T-helper 1 cell treated with Interleukin-12 subunit alpha and Interleukin-12 subunit beta and Interleukin-4 antibody, amounts not matched to agents 30 μg/mL and 1 μg/mL, for 36 hours (primary cell): Measurements from ENCODE around the gene ISL2.
"Not testable (repeated sequence)": the region's sequence is repeated elsewhere in the genome, so short reads cannot be mapped to it uniquely, and the experiment has no call there.

ENCODE experiments used
- H3K27ac Mint-ChIP-seq: one replicate; pipeline ENCODE4 v1.8.0; 2021; ENCODE audit warnings: mild to moderate bottlenecking, mixed read lengths
- H3K27me3 Mint-ChIP-seq: one replicate; pipeline ENCODE4 v1.8.0; 2021; ENCODE audit warnings: low read depth, mixed read lengths
- H3K36me3 Mint-ChIP-seq: one replicate; pipeline ENCODE4 v1.8.0; 2021; ENCODE audit warnings: low read depth, mixed read lengths
- H3K4me1 Mint-ChIP-seq: one replicate; pipeline ENCODE4 v1.8.0; 2021; ENCODE audit warnings: low read depth, mixed read lengths
- H3K4me3 Mint-ChIP-seq: one replicate; pipeline ENCODE4 v1.8.0; 2021; ENCODE audit warnings: mild to moderate bottlenecking, moderate library complexity, mixed read lengths
- H3K9me3 Mint-ChIP-seq: one replicate; pipeline ENCODE4 v1.8.0; 2021; ENCODE audit warnings: mixed read lengths

Gene ISL2

DNA sequence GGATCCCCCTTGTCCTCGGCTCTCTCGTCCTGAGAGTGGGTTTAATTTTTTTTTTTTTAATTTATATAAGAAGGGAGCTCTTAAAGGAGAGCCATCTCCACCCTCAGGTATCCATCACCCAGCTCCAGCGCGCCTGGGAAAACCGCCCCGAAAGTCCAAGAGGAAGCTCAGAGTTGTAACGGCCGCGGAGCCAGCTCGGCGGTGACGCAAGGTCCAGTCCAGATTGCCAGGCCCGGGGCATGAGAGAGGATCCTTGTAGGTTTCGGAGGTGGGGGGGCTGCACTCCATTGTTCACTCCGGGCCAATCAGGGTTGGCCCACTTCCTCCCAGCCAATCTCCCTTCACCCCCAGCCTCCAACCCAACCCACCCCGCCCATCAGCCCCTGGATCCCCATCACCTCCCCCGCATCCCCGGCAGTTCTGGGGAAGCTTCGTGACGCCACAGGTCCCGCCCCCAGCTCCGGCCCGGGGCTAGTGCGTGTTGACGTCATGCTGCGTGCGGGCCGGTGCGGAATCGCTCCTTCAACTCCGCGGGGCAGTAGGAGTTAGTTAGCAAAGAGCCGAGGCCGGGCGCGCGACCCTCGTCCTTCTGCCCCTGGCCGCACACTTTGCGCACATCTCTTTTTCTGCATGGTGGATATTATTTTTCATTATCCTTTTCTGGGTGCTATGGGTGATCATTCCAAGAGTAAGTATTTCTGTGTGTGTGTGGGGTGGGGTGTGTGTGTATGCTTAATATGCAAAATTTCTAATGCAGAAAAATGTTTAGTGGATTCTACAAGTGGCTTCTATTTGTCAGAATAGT, at the start of gene ISL2:
ISL2 (plus strand) TSS at position 520 of the 805 bp plus-strand sequence; CDS start at position 631, 111 bp downstream.
- H3K36me3 Mint-ChIP-seq = peaks cover 12% of the 10 kb centered on the region
- peaks cover 52% of the 10 kb centered on the region for H3K27me3 Mint-ChIP-seq
- no peaks in the 10 kb centered on the region for H3K9me3 Mint-ChIP-seq
- H3K27ac Mint-ChIP-seq = peak within 1 kb of the TSS; percentile 83
- peak within 1 kb of the TSS; percentile 88 for H3K4me3 Mint-ChIP-seq
- H3K4me1 Mint-ChIP-seq = peaks cover 43% of the 10 kb centered on the region

DNA sequence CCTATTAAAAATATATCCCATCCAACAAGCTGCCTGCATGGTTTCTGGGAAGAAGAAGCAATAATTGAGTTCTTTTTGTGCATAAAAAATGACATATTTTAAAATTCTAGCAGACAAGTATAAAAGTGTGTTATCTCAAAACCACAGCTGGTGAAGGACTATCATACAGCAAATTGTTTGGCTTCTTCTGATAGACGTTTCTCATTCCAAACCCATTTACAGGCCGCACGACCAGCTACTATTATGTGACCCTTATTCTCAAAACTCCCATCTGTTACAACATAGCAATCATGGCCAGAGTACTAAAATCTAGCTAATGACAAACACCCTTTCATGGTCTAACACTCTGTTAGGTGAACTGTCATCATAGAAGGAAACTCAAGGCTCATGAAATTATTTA, 47.0 kb upstream of the ISL2 start:
- H3K4me1 Mint-ChIP-seq = peaks cover 20% of the 10 kb centered on the region
- H3K36me3 Mint-ChIP-seq = peaks cover 27% of the 10 kb centered on the region
- no peaks in the 10 kb centered on the region for H3K9me3 Mint-ChIP-seq
- H3K27me3 Mint-ChIP-seq = no peaks in the 10 kb centered on the region
- H3K4me3 Mint-ChIP-seq = no peak overlapping the region
- no peak overlapping the region for H3K27ac Mint-ChIP-seq

DNA sequence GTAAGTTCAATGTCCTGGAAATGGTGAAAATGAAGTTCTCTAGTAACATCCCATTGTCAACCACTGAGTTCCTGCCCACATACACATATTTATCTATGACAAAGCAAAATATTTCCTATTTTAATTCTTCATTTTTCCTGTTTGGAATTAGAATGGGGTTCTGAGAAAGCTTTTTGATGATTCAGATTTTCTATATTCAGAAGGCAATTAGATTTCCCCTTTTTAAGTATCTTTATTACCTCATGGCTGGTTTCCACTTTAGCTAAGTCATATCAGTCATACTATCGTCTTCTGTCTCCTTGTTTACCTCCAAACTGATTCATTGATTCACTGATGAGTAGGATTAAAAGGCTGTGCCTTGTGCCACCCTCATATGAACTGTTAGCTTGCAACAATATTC, 43.2 kb upstream of the ISL2 start:
- no peaks in the 10 kb centered on the region for H3K27me3 Mint-ChIP-seq
- peaks cover 6% of the 10 kb centered on the region for H3K4me1 Mint-ChIP-seq
- peaks cover 18% of the 10 kb centered on the region for H3K36me3 Mint-ChIP-seq
- H3K27ac Mint-ChIP-seq = no peak overlapping the region
- H3K4me3 Mint-ChIP-seq = no peak overlapping the region
- no peaks in the 10 kb centered on the region for H3K9me3 Mint-ChIP-seq

DNA sequence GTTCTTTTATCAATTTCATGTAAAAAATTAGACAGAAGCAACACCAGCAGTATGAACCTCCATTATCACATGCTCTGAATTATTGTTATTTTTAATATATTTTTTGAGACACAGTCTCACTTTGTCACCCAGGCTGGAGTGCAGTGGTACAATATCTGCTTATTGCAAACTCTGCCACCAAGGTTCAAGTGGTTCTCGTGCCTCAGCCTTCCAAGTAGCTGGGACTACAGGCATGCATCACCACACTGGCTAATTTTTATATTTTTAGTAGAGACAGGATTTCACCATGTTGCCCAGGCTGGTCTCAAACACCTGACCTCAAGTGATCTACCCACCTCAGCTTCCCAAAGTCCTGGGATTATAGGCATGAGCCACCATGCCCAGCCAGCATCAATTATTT, 42.1 kb upstream of the ISL2 start:
- not testable (repeated sequence) for H3K27me3 Mint-ChIP-seq, H3K4me1 Mint-ChIP-seq, H3K27ac Mint-ChIP-seq, H3K9me3 Mint-ChIP-seq, H3K4me3 Mint-ChIP-seq
- H3K36me3 Mint-ChIP-seq = peaks cover 18% of the 10 kb centered on the region

DNA sequence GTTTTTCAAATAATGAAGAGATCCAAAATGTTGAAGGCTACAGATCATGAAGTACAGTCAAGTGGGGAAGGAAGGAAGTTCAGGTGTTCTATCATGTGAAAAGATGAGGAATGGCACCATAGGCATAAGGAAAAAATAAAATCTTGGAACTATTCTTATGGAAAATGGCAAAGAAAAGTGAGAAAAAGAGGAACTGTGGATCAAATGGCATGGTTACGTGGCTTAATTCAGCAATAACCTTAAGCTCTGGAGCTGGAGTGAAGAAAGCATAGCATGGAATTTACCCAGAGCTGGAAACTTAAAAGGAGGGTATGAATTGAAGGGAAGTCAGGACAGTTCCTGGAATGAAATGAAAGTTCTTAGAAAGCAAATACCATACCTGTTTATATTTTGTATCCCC, 39.7 kb upstream of the ISL2 start:
- Mint-ChIP-seq H3K4me3 (no peak overlapping the region), H3K36me3 (peaks cover 12% of the 10 kb centered on the region), H3K27me3 (no peaks in the 10 kb centered on the region), H3K4me1 (peaks cover 4% of the 10 kb centered on the region), H3K9me3 (no peaks in the 10 kb centered on the region), H3K27ac (no peak overlapping the region)

DNA sequence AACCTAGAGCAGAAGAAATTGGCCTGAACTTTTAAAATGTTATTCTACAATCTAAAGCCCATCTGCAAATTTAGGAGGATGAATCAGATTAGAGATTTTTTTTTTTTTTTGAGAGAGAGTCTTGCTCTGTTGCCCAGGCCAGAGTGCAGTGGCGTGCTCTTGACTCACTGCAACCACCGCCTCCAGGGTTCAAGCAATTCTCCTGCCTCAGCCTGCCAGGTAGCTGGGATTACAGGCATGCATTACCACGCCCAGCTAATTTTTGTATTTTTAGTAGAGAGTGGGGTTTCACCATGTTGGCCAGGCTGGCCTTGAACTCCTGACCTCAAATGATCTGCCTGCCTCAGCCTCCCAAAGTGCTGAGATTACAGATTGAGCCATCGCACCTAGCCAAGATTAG, 38.6 kb upstream of the ISL2 start:
- not testable (repeated sequence) for H3K27me3 Mint-ChIP-seq, H3K4me1 Mint-ChIP-seq, H3K27ac Mint-ChIP-seq, H3K4me3 Mint-ChIP-seq, H3K9me3 Mint-ChIP-seq, H3K36me3 Mint-ChIP-seq

DNA sequence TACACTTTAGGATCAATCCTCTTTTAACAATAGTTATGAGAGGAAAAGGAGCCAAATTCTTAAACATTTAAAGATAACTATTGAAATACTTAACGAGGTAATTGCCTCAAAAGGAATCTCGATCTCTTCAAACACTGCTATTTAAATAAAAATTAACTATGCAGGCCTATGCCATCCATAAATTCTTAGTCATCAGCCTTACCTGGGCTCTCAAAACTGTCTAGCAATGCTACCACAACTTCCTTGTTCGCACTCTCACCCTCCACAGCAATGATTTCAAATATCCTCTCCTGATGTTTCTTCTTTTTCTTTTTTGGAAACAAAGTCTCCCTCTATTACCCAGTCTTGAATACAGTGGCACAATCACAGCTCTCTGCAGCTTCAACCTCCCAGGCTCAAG, 37.6 kb upstream of the ISL2 start:
- no peaks in the 10 kb centered on the region for H3K27me3 Mint-ChIP-seq
- no peak overlapping the region for H3K4me3 Mint-ChIP-seq
- H3K36me3 Mint-ChIP-seq = peaks cover 3% of the 10 kb centered on the region
- H3K4me1 Mint-ChIP-seq = no peaks in the 10 kb centered on the region
- H3K27ac Mint-ChIP-seq = no peak overlapping the region
- H3K9me3 Mint-ChIP-seq = no peaks in the 10 kb centered on the region

DNA sequence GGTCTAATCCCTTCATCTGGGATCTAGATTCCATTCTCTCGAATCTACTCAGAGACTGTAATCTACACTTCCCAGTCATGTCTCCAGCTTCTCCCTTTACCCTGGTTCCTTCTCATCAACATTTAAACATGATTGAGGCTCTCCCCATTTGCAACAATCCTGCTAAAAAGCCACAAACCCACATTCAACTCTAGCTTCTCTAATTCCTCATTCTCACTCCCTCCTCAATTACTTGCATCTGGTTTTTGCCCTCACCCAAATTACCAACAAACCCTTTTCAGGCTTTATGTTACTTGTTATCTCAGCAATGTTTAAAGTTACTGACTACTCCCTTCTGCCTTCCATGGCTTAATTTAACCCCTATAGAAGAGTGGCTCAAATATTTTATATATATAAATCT, 36.8 kb upstream of the ISL2 start:
- Mint-ChIP-seq H3K4me1 (no peaks in the 10 kb centered on the region), H3K27me3 (no peaks in the 10 kb centered on the region), H3K9me3 (no peaks in the 10 kb centered on the region), H3K4me3 (no peak overlapping the region), H3K27ac (no peak overlapping the region), H3K36me3 (peaks cover 3% of the 10 kb centered on the region)

DNA sequence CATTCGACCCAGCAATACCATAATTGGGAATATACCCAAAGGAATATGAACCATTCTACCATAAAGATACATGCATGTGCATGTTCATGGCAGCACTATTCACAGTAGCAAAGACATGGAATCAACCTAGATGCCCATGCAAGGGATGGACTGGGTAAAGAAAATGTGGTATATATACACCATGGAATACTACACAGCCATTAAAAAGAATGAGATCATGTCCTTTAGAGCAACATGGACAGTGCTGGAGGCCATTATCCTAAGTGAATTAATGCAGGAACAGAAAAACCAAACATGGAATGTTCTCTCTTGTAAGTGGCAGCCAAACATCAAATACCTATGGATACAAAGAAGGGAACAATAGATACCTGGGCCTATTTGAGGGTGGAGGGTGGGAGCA, 32.7 kb upstream of the ISL2 start:
- Mint-ChIP-seq H3K9me3 (peaks cover 4% of the 10 kb centered on the region), H3K4me3 (no peak overlapping the region), H3K27me3 (no peaks in the 10 kb centered on the region), H3K36me3 (peaks cover 7% of the 10 kb centered on the region), H3K4me1 (peaks cover 4% of the 10 kb centered on the region), H3K27ac (no peak overlapping the region)

DNA sequence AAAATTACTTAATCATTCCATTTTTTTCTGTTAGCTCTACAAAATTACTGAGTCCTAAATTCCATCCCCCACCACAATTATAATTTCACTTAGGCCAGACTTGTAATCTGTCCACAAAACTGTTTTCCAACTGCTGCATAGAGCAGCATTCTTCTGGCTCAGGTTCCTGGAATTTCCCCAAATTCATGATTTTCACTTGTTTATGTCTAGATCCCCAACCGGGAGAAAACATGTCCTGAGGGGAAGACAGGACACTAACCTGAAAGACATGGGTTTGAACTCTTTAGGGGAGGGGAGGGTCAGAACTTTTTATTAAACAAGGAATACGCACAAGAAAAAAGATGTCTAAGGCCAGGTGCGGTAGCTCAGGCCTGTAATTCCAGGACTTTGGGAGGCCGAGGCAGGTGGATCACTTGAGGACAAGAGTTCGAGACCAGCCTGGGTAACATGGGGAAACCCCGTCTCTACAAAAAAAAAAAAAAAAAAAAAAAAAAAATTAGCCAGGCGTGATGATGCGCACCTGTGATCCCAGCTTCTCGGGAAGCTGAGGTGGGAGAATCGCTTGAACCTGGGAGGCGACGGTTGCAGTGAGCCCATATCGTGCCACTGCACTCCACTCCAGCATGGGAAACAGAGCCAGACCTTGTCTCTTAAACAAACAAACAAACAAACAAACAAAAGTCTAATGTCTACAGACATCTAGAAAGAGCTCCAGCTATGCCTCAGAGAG, 26.8 kb upstream of the ISL2 start:
- Mint-ChIP-seq H3K4me1 (peaks cover 25% of the 10 kb centered on the region), H3K36me3 (peaks cover 14% of the 10 kb centered on the region), H3K9me3 (peaks cover 4% of the 10 kb centered on the region), H3K27ac (no peak overlapping the region), H3K27me3 (peaks cover 4% of the 10 kb centered on the region), H3K4me3 (peak overlapping the region; percentile 85)

DNA sequence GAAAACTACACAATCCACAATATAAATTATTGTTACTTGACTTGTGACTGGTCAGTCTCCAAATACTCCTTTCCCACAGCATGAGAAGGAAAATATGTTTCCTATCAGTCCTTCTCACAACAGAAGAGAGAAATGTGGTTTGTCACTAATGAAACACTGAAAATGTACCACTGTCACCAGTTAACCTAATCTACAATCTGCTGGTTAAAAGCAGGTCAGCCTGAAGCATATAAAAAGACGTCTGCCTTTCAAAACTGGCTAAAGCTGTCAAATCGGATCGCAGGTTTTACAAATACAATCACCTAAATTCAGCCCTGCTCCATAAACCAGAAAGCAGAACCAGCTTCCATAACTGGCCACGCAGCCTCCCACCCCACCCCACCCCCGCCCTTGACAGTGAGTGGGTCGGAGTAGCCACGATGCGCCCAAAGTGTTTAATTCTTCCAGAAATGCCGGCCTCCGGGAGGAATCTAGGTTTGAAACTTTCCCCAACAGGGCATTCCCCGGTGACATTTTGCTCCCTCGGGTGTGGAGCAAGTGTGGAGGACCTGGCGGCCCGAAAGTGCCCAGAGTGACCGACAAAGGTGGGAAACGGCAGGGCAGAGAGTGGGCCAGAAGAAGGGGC, 26.0 kb upstream of the ISL2 start:
- Mint-ChIP-seq H3K36me3 (peaks cover 11% of the 10 kb centered on the region), H3K9me3 (no peaks in the 10 kb centered on the region), H3K4me1 (peaks cover 25% of the 10 kb centered on the region), H3K4me3 (peak overlapping the region; percentile 85), H3K27me3 (peaks cover 4% of the 10 kb centered on the region), H3K27ac (peak overlapping the region; percentile 72)

DNA sequence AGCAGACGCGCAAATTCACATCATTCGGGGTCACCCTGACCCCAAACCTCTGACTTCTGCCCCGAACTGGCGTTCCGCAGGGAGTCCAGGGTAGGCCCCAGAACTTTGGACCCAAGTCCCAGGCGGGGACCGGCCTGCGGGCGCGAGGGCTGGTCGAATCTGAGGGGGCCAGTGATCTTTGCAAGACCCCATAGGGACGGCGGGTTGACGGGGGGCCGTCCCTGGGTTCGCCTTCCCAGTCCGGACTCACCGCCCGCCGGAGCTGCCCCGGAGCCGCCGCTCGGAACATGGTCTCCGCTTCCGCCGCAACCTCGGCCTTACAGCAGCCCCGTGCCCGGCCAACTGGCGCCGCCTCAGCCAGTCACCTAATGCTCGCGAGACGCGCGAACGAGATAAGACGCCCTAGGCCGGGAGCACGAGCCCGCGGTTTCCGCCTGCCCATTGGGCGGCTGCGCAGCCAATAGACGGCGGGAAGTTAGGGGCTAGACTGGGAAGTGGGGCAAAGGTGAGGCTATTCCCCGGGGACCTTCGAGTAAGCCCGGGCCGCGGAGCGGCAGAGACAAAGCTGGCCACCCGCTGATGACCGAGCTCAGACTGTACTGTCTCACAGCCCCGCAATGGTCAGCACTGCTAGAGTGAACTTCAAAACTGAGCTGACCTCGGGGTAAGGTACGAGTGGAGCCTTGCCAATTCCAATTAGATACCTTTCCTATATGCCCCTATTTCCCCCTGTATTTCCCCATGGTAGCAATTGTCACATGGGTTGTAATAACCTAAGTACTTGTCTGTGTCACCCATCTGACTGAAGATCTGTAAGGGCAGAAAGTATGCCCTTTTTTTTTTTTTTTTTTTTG, 25.2 kb upstream of the ISL2 start, which contains the start of gene ETFA:
ETFA (minus strand) TSS at position 370 of the 854 bp plus-strand sequence; CDS start at position 289, 81 bp downstream.
- H3K27me3 Mint-ChIP-seq = peaks cover 4% of the 10 kb centered on the region
- peak within 1 kb of the TSS; percentile 85 for H3K4me3 Mint-ChIP-seq
- no peaks in the 10 kb centered on the region for H3K9me3 Mint-ChIP-seq
- H3K36me3 Mint-ChIP-seq = peaks cover 11% of the 10 kb centered on the region
- H3K27ac Mint-ChIP-seq = peak within 1 kb of the TSS; percentile 80
- H3K4me1 Mint-ChIP-seq = peaks cover 25% of the 10 kb centered on the region

DNA sequence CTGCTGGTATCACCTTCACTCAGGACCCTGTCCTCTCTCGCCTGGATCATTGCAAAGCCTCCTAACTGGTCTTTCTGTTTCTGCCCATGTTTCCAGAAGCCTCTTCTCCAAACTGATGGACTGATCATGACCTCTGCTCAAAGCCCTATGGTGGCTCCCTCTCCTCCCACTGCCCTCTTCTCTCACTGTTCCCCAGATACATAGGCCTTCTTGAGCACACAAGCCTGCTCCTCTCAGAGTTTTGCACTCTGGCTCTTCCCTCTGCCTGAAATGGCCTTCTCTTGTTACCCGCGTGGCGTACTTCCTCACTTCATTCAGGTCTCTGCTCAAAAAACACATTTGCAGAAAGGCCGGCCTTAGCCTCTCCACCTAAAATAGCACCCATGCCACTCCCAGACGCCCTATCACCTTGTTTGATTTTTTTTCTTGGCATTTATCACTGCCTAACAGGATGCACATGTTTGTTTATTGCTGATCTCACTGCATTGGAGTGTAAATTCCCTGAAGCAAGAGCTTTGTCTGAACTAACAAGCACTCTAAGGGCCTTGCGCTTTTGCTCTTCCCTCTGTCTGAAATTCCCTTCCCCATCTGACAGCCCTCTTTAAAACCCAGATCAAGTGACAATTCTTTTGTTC, 23.9 kb upstream of the ISL2 start:
- Mint-ChIP-seq H3K36me3 (peaks cover 11% of the 10 kb centered on the region), H3K27ac (no peak overlapping the region), H3K27me3 (peaks cover 4% of the 10 kb centered on the region), H3K4me3 (peak overlapping the region; percentile 85), H3K9me3 (no peaks in the 10 kb centered on the region), H3K4me1 (peaks cover 24% of the 10 kb centered on the region)

DNA sequence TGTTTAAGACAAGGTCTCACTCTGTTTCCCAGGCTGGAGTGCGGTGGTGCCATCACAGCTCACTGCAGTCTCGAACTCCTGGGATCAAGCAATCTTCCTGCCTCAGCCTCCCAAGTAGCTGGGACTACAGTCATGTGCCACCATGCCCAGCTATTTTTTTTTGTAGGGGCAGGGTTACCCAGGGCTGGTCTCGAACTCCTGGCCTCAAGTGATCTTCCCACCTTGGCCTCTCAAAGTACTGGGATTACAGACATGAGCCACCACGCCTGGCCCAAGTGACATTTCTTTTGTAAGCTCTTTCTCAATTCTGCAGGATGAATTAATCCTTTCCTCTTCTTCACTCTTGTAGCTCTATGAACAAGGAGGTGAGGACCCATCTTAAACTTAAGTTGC, 23.4 kb upstream of the ISL2 start:
- H3K4me1 Mint-ChIP-seq = peaks cover 24% of the 10 kb centered on the region
- not testable (repeated sequence) for H3K27me3 Mint-ChIP-seq, H3K36me3 Mint-ChIP-seq, H3K27ac Mint-ChIP-seq, H3K9me3 Mint-ChIP-seq
- peak overlapping the region; percentile 85 for H3K4me3 Mint-ChIP-seq
